Activated T-cell treated with anti-CD3 and anti-CD28 coated beads for 48 hours (primary cell): ENCODE data around the gene YTHDC2.

Experiments used
- DNase-seq: peaks from one replicate; pipeline ENCODE4 v3.0.0-alpha.2; 2020; ENCODE audit warnings: low read depth

Gene YTHDC2

GRCh38 chr5:113606298-113607134, 93.0 kb downstream of the YTHDC2 start:
- DNase-seq: no peak

GRCh38 chr5:113607361-113607760, 93.9 kb downstream of the YTHDC2 start:
- DNase-seq: no peak

- DNase-seq: no peak
These were observed 94.7 kb downstream of the YTHDC2 start for GRCh38 chr5:113608113-113608596.

GRCh38 chr5:113612060-113612496, 98.6 kb downstream of the YTHDC2 start:
- DNase-seq: no peak

- no peak for DNase-seq
These were observed 100.7 kb downstream of the YTHDC2 start for GRCh38 chr5:113614191-113614590.

GRCh38 chr5:113615708-113616107, 102.2 kb downstream of the YTHDC2 start:
- no peak for DNase-seq

GRCh38 chr5:113617191-113617796, 103.8 kb downstream of the YTHDC2 start:
- no peak for DNase-seq

GRCh38 chr5:113632996-113633395, 119.5 kb downstream of the YTHDC2 start:
- DNase-seq: no peak

- no peak for DNase-seq
These were observed 121.5 kb downstream of the YTHDC2 start for GRCh38 chr5:113634957-113635356.

GRCh38 chr5:113641715-113642114, 128.2 kb downstream of the YTHDC2 start:
- DNase-seq: no peak
